Bronchial epithelial cell (primary cell): ENCODE data around the gene POLH. TPM values are rescaled to one million over a fixed set of nuclear protein-coding genes. Genes with fewer than 3 reads are reported as not detected.

Experiments
- DNase-seq: peaks from one replicate; pipeline ENCODE4 v3.0.0-alpha.2; 2010; ENCODE audit warnings: low read depth
- FAIRE-seq: peaks from 2 replicates; lab custom pipeline; 2011; peaks lifted over from hg19 to GRCh38; lab: Jason Lieb, UNC
- H3K27me3 ChIP-seq: 2 replicates; pipeline ENCODE4 v1.5.1; 2011; ENCODE audit warnings: low read length; ENCODE audit not compliant: control insufficient read depth, insufficient read depth
- H3K36me3 ChIP-seq: 2 replicates; pipeline ENCODE4 v1.5.1; 2011; ENCODE audit warnings: low read length; ENCODE audit not compliant: control insufficient read depth, insufficient read depth
- H3K4me3 ChIP-seq: 2 replicates; pipeline ENCODE4 v1.5.1; 2011; ENCODE audit warnings: mild to moderate bottlenecking, low read depth, low read length, control low read depth
- total RNA-seq: library from RNA; depleted of rRNA; stranded (reverse); fragments of >200 nt; gene quantifications from 2 replicates; pipeline ENCODE4 v1.2.1, GENCODE V29; 2014
- TF ChIP-seq, protein P1 (sequence below): IDR thresholded peaks from 2 replicates; pipeline ENCODE4 v1.5.1; 2011; ENCODE audit warnings: mild to moderate bottlenecking, moderate library complexity, low read length, control low read depth, inconsistent platforms; ENCODE audit not compliant: insufficient read depth, severe bottlenecking

Gene POLH
- total RNA-seq, 1 donor from 2014 or later: 17.4 TPM

DNA sequence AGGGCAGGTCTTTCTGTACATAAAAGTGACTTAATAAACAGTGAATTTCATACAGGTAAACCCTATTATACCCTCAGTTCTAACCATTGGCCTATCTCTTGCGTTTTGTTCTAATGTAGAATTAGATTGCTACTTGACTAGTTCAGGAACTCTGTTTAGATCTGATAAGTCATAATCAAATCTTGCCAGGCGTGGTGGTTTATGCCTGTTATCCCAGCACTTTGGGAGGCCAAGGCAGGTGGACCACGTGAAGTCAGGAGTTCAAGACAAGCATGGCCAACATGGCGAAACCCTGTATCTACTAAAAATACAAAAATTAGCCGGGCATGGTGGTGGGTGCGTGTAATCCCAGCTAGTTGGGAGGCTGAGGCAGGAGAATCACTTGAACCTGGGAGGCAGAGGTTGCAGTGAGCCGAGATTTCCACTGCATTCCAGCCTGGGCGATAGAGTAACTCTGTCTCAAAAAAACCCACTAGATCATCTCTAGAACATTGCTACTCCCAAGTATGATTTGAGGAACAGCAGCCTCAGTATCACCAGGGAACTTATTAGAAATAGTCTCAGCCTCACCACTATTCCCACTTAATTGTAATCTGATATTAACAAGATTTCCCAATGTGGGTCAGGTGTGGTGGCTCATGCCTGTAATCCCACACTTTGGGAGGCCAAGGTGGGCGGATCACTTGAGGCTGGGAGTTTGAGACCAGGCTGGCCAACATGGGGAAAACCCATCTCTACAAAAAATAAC is 40.9 kb downstream of the POLH start:
- TF ChIP-seq, protein P1, sequence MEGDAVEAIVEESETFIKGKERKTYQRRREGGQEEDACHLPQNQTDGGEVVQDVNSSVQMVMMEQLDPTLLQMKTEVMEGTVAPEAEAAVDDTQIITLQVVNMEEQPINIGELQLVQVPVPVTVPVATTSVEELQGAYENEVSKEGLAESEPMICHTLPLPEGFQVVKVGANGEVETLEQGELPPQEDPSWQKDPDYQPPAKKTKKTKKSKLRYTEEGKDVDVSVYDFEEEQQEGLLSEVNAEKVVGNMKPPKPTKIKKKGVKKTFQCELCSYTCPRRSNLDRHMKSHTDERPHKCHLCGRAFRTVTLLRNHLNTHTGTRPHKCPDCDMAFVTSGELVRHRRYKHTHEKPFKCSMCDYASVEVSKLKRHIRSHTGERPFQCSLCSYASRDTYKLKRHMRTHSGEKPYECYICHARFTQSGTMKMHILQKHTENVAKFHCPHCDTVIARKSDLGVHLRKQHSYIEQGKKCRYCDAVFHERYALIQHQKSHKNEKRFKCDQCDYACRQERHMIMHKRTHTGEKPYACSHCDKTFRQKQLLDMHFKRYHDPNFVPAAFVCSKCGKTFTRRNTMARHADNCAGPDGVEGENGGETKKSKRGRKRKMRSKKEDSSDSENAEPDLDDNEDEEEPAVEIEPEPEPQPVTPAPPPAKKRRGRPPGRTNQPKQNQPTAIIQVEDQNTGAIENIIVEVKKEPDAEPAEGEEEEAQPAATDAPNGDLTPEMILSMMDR: no peak
- FAIRE-seq: no peak
- H3K27me3 ChIP-seq: no peaks in the 10 kb centered on the region
- peaks cover 15% of the 10 kb centered on the region for H3K36me3 ChIP-seq
- DNase-seq: no peak
- H3K4me3 ChIP-seq: no peak overlapping the region

DNA sequence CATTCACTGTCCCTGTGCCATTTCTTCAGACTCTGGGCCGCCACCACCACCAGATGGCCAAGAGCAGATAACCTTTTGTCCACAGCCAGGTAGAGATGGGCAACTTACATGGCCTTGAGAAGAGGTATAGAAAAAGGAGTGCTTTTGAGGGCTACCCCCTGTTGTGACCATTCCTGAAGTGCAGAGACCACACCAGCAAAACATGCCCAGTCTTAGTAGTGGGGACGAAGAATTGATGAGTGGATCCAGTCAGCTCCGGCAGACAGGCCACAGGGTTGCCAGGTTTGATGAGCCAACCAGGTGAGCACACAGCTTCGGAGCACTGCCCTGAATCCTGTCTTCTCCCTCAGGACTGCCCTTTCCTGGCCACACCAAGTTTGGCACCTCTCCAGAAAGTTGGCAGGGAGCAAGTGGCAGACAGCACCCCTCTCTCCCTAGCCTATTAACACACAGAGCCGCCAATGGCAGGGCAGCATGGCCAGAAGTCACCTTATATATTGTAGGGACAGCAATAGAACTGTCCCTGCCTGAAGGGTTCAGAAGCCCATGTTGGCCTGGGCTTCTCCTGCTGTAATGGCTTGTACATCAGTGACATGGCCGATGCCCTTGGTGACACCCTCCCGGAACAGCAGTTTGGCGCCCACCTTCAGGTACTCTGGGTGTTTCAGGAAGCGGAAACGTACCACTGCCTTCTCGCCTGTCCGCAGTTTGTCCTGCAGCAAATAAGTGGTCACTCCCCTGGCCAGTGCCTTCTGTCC is 45.3 kb downstream of the POLH start:
- DNase-seq: no peak
- no peaks in the 10 kb centered on the region for H3K27me3 ChIP-seq

DNA sequence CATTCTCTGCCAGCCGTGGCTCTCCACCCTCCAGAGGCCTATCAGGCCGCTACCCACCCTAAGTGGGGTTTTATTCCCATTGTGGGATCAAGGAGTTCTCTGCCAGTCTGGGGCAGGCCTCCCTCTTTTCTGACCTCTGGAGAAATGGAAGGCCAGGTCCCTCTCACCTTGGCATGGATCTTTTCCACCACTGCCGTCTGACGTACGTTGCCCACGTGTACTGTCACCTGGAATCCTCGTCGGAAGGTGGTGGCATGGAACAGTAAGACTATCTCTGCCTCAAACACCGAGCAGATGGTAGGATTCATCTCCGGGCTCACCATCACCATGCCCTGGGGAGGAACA is 45.8 kb downstream of the POLH start:
- DNase-seq (no peak), FAIRE-seq (no peak)
- TF ChIP-seq, protein P1: no peak
- H3K27me3 ChIP-seq: no peaks in the 10 kb centered on the region
- H3K36me3 ChIP-seq: peaks cover 48% of the 10 kb centered on the region
- H3K4me3 ChIP-seq: no peak overlapping the region

More for the DNA sequence above, 45.3 kb downstream of the POLH start:
- no peak for FAIRE-seq
- TF ChIP-seq, protein P1: no peak
- Histone ChIP-seq H3K36me3 (peaks cover 47% of the 10 kb centered on the region), H3K4me3 (no peak overlapping the region)

DNA sequence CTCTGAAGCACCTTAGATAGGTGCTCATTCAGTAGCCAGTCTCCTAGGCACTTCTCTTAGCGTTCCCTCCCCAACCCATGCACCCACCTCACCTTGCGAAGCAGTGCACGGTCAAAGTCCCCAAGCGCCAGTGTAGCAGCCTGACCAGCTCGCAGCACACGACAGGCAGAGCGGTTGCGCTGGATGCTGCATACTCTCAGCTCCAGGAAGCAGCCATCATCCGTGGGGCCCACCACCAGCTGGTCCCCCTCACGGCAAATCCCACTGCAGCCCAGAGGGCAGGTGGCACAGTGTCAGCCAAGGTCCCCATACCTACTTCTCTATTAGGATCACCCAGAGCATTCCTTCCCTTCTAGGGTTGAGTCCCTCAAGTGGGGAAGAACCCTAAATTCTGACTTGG is 46.6 kb downstream of the POLH start:
- H3K36me3 ChIP-seq: peaks cover 48% of the 10 kb centered on the region
- TF ChIP-seq, protein P1: no peak
- no peak overlapping the region for H3K4me3 ChIP-seq
- no peaks in the 10 kb centered on the region for H3K27me3 ChIP-seq
- FAIRE-seq (no peak), DNase-seq (no peak)

DNA sequence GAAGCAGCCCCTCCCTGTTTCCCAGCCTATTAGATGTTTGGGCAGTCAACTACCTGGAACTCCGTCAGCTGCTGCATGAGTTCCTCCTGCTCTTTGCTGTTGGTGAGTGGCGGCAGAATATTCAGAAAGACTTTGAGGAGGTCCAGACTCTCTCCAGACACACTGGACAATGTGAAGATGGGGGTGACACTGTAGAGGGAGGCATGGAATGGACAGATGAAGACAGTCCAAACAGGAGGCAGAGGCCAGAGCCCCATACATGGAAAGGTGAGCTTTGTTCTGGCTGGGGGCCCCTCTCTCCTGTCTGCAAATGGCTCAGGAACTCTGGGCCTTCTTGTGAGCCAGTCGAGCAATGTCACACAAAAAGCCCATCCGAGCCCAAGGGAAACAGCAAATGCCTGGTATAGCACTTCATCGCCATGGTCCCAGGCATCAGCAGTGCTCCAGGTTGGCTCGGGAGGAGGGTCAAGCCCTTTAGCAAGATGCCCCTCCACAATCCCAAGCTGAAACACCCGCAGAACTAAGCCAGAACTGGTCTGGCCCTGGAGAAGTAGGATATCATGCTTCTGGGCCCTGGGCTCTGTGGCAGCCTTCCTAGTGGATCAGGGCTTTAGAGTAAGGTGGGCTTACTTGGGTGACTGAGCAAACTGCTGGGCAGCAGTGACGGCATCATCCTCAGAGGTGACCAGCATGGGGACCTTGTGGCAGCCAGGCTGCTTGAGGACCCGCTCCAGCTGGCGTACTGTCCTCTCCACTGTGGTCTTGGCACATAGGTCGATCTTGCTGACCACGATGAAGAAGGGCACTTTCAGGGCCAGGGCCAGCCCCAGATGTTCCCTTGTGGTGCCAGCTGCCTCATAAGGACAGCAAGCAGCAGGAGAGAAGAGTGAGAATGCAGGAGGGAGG is 48.1 kb downstream of the POLH start:
- no peaks in the 10 kb centered on the region for H3K27me3 ChIP-seq
- no peak for FAIRE-seq
- H3K36me3 ChIP-seq: peaks cover 48% of the 10 kb centered on the region
- H3K4me3 ChIP-seq: no peak overlapping the region
- DNase-seq: no peak
- TF ChIP-seq, protein P1: no peak
